ENCODE measurements around the gene TBL1XR1.

DNA sequence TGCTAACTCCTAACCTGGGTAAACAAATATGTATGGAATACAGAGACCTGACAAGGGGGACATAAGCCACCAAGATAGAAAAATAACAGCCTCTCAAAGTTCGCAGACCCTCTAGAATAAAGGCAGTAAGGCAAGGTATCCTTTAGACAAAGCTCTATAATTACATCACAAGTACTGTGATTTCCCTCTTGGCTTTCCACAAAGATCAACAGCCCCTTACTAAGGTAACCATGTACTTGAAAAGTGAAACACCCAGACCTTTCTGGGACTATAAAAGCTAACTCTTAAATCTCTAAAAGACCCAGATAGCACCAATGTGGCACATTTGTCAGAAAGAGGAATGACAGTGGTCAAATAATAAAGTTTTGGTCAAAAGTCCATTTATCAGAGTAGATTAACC, 51.9 kb downstream of the TBL1XR1 start:
- TF ChIP-seq, protein P1, sequence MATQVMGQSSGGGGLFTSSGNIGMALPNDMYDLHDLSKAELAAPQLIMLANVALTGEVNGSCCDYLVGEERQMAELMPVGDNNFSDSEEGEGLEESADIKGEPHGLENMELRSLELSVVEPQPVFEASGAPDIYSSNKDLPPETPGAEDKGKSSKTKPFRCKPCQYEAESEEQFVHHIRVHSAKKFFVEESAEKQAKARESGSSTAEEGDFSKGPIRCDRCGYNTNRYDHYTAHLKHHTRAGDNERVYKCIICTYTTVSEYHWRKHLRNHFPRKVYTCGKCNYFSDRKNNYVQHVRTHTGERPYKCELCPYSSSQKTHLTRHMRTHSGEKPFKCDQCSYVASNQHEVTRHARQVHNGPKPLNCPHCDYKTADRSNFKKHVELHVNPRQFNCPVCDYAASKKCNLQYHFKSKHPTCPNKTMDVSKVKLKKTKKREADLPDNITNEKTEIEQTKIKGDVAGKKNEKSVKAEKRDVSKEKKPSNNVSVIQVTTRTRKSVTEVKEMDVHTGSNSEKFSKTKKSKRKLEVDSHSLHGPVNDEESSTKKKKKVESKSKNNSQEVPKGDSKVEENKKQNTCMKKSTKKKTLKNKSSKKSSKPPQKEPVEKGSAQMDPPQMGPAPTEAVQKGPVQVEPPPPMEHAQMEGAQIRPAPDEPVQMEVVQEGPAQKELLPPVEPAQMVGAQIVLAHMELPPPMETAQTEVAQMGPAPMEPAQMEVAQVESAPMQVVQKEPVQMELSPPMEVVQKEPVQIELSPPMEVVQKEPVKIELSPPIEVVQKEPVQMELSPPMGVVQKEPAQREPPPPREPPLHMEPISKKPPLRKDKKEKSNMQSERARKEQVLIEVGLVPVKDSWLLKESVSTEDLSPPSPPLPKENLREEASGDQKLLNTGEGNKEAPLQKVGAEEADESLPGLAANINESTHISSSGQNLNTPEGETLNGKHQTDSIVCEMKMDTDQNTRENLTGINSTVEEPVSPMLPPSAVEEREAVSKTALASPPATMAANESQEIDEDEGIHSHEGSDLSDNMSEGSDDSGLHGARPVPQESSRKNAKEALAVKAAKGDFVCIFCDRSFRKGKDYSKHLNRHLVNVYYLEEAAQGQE (IDR thresholded peaks at IDR 0.05; ENCODE audit: insufficient read depth in 1 of 2, low read depth in 2 of 2, low read length in 1 of 2), result no peak
- TF ChIP-seq, protein P2, sequence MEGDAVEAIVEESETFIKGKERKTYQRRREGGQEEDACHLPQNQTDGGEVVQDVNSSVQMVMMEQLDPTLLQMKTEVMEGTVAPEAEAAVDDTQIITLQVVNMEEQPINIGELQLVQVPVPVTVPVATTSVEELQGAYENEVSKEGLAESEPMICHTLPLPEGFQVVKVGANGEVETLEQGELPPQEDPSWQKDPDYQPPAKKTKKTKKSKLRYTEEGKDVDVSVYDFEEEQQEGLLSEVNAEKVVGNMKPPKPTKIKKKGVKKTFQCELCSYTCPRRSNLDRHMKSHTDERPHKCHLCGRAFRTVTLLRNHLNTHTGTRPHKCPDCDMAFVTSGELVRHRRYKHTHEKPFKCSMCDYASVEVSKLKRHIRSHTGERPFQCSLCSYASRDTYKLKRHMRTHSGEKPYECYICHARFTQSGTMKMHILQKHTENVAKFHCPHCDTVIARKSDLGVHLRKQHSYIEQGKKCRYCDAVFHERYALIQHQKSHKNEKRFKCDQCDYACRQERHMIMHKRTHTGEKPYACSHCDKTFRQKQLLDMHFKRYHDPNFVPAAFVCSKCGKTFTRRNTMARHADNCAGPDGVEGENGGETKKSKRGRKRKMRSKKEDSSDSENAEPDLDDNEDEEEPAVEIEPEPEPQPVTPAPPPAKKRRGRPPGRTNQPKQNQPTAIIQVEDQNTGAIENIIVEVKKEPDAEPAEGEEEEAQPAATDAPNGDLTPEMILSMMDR (IDR thresholded peaks at IDR 0.05), result no peak
- no peak for TF ChIP-seq POLR2AphosphoS5 (IDR thresholded peaks at IDR 0.05; ENCODE audit: low read depth, low read length)
- no peak for TF ChIP-seq SIN3A (IDR thresholded peaks at IDR 0.05; ENCODE audit: borderline replicate concordance, insufficient read depth, low read depth, low read length)
- no peak for TF ChIP-seq TCF7L2 (IDR thresholded peaks at IDR 0.05; ENCODE audit: low read depth, low read length)

All from Panc1 (cell line).